Tibial nerve (tissue), 4 donors: ENCODE results near the gene PDHA2. TPM values are rescaled to one million over a fixed set of nuclear protein-coding genes. Genes with fewer than 3 reads are reported as not detected.

Source experiments
- DNase-seq, 2 donors: peaks; one replicate each; pipeline ENCODE4 v3.0.0-alpha.2; 2019; ENCODE audit warnings: low spot score in 2 of 2
- H3K27ac ChIP-seq, 4 donors: fragments of 200-600 bp; sonication (generic) in 3 of 4; one replicate each; pipeline ENCODE4 v1.5.1; 2017 to 2019; ENCODE audit warnings: mild to moderate bottlenecking in 1 of 4
- H3K27me3 ChIP-seq, 2 donors: fragments of 200-600 bp; sonication (generic) in 1 of 2; one replicate each; pipeline versions ENCODE4 v1.5.1 to v1.6.0; 2017 to 2019
- H3K36me3 ChIP-seq, 3 donors: fragments of 200-600 bp; sonication (generic); one replicate each; pipeline ENCODE4 v1.5.1; 2018 to 2019
- H3K4me1 ChIP-seq, 4 donors: fragments of 200-600 bp; sonication (generic) in 3 of 4; one replicate each; pipeline ENCODE4 v1.5.1; 2017 to 2019
- H3K4me3 ChIP-seq, 4 donors: fragments of 200-600 bp; sonication (generic) in 3 of 4; one replicate each; pipeline ENCODE4 v1.5.1; 2017 to 2019; ENCODE audit warnings: mild to moderate bottlenecking in 1 of 4, moderate library complexity in 1 of 4
- H3K9me3 ChIP-seq, 4 donors: fragments of 200-600 bp; sonication (generic) in 3 of 4; one replicate each; pipeline ENCODE4 v1.5.1; 2017 to 2019
- CTCF ChIP-seq, 5 experiments: fragments of 200-600 bp in 3 of 5; fragments of 450-650 bp in 2 of 5; sonication (generic) in 3 of 5; IDR thresholded peaks; one replicate each; pipeline ENCODE4 v1.5.1; 2016 to 2019; ENCODE audit warnings: antibody characterized with exemption in 5 of 5, mild to moderate bottlenecking in 3 of 5, moderate library complexity in 2 of 5
- EP300 ChIP-seq, 2 donors: sonication (generic); formaldehyde crosslinking; IDR thresholded peaks; one replicate each; pipeline ENCODE4 v1.6.1; 2017; ENCODE audit warnings: antibody characterized with exemption in 2 of 2, mild to moderate bottlenecking in 1 of 2
- POLR2A ChIP-seq, 2 donors: fragments of 450-650 bp; IDR thresholded peaks; one replicate each; pipeline ENCODE4 v1.6.1; 2017; ENCODE audit warnings: antibody characterized with exemption in 2 of 2, mild to moderate bottlenecking in 2 of 2, moderate library complexity in 2 of 2
- WGBS, 2 donors: methylation state at CpG; one replicate each; pipeline ENCODE4 v1.1.5; 2018; 5-methylcytosine and 5-hydroxymethylcytosine counted together
- small RNA-seq: library from RNA; depleted of rRNA; stranded (forward); fragments of <200 nt; gene quantifications from one replicate; pipeline ENCODE3, GENCODE V24; 2016
- total RNA-seq, 4 donors: library from RNA; depleted of rRNA; stranded (reverse); fragments of >200 nt; gene quantifications; one replicate each; pipeline ENCODE4 v1.1.0, GENCODE V29; 2016

Gene PDHA2
- total RNA-seq, 4 donors from 2014 or later, result not detected

GRCh38 chr4:95887551-95887950, 47.7 kb downstream of the PDHA2 start:
- Histone ChIP-seq H3K27me3 (no peaks in the 10 kb centered on the region), H3K4me3 (no peak overlapping the region), H3K9me3 (peaks cover 0 to 18% (median 3%) of the 10 kb centered on the region in 4 donors), H3K4me1 (no peaks in the 10 kb centered on the region), H3K36me3 (no peaks in the 10 kb centered on the region), H3K27ac (no peak overlapping the region)
- no peak for DNase-seq
- 85 to 92% methylated on average over 3 of the region's 3 CpGs for WGBS, 2 donors
- TF ChIP-seq CTCF (IDR thresholded peaks at IDR 0.05), result no peak
- TF ChIP-seq EP300 (IDR thresholded peaks at IDR 0.05), result no peak
- no peak for TF ChIP-seq POLR2A (IDR thresholded peaks at IDR 0.05)

DNA sequence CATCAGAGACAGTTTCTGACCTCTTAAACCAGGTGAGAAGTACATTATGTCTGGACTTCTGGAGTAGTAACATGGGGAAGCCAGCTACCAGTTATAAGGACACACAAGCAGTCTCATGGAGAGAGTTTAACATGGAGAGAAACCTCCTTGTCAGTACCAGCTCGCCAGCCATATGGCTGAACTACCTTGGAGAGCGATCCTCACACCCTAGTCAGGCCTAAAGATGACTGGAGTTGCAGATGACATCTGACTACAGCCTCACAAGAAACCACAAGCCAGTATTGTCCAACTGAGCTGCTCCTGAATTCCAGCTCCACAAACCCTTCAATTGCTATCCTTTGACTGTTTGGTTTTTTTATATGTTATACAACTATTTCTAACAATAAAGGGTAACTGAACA, 49.8 kb downstream of the PDHA2 start:
- no peaks in the 10 kb centered on the region for H3K27me3 ChIP-seq
- no peak for DNase-seq
- 60 to 64% methylated on average over 2 of the region's 2 CpGs for WGBS, 2 donors
- H3K4me1 ChIP-seq, result no peaks in the 10 kb centered on the region
- TF ChIP-seq EP300 (IDR thresholded peaks at IDR 0.05), result no peak
- TF ChIP-seq POLR2A (IDR thresholded peaks at IDR 0.05), result no peak
- no peak for TF ChIP-seq CTCF (IDR thresholded peaks at IDR 0.05)
- no peak overlapping the region for H3K27ac ChIP-seq
- no peak overlapping the region for H3K4me3 ChIP-seq
- H3K36me3 ChIP-seq, result no peaks in the 10 kb centered on the region
- peaks cover 0 to 17% (median 2%) of the 10 kb centered on the region in 4 donors for H3K9me3 ChIP-seq

Small RNA genes within 50 kb of the gene (small RNA-seq; reads per million reads assigned to genes)
- gene RNU6-1059P, result not detected
